Measurements from ENCODE around the gene DPEP1.
A peak's percentile ranks its signal among the peaks of the same experiment; 100 is the strongest.

Gene DPEP1

DNA sequence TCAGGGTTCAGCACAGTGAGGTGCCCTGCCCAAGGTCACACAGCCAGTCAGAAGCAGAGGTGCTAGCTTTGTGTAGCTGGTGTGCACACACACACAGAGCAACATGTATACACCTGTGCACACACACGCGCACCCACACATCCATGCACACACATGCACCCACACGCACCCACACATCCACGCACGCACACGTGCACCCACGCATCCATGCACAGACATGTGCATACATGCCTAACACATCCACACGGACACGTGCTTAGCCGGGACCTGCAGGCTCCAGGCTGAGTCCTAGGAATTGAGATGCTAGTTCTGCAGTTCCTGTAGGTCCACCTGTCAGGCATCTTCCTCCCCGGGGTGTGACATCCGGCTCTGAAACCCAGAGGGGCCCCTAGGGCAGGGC is 13.0 kb upstream of the DPEP1 start:
- DNase-seq, result no peak

DNA sequence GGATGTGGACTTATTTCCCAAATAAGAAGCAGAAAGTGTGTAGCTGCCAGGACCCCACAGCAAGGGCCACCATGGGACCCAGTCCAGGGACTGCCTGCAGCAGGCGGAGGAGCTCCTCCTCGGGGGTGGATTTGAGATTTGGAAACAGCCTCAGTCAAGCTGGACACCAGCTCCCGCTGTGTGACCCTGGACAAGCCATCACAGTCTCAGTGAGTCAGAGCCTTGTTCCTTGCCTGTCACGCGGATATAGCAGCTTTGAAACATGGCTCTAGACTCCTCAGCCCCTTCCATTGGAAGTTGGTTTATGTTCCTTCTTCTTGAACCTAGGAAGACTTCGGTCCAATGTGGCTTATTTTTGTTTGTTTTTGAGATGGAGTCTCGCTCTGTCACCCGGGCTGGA is 12.5 kb upstream of the DPEP1 start:
- no peak for DNase-seq

DNA sequence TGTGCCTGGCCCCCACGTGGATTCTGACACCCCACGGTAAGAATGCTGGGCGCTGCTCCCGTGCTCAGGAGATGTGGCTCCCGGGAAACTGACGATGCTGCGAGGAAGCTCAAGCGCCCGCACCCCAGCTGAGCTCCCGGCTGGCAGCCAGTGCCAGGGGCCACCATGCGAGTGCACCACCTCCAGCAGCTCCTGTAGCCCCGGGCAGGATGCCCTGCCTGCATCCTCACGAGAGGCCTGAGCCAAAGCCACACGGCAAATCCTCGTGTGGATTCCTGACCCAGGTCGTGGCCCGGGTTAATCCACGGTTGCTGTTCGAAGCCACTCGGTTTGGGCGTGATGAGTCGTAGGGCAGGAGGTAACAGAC is 11.6 kb upstream of the DPEP1 start:
- no peak for DNase-seq

- peak; percentile 70 for DNase-seq
These were observed 11.0 kb upstream of the DPEP1 start for GRCh38 chr16:89602273-89602951.

DNA sequence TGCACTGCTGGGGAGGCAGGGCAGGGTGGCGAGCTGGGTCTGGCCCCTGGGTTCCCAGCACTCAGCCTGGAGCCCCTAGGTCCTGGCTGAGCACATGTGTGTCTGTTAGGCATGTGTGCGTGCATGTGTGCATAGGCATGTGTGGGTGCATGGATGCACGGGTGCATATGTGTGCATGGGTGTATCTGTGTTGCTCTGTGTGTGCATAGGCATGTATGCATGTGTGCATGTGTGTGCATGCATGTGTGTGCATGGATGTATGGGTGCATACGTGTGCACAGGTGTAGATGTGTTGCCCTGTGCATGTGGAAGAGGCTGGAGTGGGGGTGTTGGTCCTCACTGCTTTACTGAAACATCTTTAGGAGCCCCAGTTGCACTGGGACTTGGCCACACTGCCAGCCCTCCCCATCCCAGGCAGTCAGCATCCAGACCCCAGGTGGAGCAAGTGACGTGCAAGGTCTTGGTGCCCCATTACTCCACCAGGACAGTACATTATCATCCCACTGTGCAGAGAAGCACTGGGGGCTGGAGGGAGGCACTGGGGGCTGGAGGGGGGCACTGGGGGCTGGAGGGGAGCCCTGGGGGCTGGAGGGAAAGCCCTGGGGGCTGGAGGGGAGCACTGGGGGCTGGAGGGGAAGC is 10.4 kb upstream of the DPEP1 start:
- DNase-seq, result no peak

DNA sequence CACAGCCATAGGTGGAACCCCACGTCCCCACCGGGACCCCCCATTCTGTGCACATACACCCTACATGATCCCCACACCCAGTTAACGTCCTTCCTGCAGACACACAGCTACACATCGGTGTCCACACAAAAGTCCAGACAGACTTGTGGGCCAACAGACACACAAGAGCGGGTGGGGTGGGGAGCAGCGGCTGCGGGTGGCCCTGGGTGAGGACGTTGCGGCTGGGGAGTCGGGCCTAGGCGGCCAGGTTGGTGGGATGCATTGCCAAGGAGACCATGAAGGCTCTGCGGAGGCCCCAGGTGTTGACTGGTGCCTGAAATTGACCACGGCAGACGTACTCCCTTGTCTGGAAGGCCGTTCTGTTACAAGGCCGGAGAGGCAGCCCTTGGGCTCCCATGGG is 8.7 kb upstream of the DPEP1 start:
- no peak for DNase-seq

DNA sequence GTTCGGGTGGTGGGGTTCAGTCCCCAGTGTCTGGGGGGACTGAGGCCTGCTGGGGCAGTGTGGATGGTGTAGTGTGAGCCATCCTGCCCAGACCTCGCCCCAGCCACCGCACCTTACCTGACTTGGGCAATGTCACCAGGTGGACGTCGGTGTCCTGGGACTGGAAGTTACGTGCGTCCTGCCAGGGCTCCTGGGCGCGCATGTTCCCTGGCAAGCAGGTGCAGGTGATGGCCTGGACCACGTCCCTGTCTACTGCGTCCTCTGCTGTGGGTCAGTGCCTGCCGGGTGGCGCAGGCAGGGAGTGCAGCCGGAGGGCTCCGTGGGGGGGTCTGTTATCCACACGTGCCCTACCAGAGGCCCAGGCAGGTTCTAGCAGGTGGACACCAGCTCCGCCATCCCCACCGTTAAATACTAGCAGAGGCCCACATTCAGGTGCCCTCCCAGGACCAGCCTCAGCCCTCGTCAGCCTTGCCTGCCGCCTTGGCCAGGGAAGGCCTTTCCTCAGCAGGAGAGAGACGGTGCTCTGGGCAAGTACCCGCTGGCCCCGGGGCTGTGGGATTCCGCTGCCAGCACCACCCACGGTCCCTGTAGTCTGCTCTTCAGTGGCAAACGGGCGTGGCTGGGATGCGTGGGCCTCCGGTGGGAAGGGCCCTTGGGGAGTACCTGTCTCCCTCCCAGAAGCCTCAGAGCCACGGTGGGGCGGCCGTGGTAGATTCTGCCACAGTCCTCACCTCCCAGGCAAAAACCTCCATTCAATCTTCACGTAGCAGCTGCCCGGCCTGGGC is 8.1 kb upstream of the DPEP1 start:
- DNase-seq, result no peak

GRCh38 chr16:89606006-89606405 is 7.4 kb upstream of the DPEP1 start:
- no peak for DNase-seq

DNA sequence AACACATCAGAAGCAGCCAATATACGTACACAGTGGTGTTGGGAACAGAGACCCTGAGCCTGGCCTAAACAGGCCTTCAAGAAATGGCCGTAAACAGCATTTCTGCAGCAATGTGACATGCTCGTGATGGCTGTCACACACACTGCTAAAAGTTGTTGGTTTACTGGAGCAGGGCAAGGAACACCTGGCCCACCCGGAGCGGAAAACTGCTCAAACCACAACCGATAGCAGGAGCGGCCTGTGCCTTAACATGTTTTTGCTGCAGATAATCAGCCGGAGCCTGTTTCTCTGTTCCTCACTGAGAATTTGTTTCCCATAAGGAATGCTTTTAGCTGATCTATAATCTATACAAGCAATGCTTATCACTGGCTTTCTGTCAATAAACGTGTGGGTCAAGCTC is 6.0 kb upstream of the DPEP1 start:
- DNase-seq, result no peak

- DNase-seq, result no peak
These were observed 5.3 kb upstream of the DPEP1 start for GRCh38 chr16:89607937-89608740.

GRCh38 chr16:89610108-89610453 is 3.4 kb upstream of the DPEP1 start:
- DNase-seq, result no peak

DNA sequence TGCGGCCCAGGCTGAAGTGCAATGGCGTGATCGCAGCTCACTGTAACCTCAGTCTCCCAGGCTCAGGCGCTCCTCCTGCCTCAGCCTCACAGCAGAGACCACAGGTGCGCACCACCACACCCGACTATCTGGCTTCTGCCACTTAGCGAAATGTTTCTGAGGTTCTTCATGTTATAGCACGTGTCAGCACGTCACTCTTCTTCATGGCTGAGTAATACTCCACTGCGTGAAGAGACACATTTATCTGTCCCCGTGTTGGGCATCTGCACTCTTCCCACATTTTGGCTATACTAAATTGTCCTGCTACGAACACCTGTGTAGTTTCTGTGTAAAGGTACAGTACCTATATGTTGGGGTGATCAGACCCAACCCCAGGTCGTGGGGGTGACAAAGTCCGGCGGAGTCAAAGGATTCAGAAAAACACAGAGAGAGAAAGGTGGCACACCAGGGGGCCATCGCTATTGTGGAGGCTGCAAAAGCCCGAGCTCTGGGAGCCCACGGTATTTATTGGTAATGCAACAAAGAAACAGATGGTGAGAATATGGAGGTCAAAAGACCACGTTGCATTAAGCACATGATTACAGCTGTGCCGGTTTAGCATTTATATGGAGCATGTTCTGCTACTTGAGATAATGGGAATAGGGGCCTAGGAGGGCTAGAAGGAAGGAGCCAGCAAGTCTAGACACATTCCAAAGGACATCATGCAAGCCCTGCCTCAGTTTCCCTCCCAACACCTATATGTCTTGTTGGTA is 851 bp upstream of the DPEP1 start:
- no peak for DNase-seq

GRCh38 chr16:89613954-89614459 is 565 bp downstream of the DPEP1 start:
- DNase-seq, result no peak

- no peak for DNase-seq
These were observed 1.7 kb downstream of the DPEP1 start for GRCh38 chr16:89615176-89615575.

- no peak for DNase-seq
These were observed 2.2 kb downstream of the DPEP1 start for GRCh38 chr16:89615596-89616090.

- DNase-seq, result no peak
These were observed 3.2 kb downstream of the DPEP1 start for GRCh38 chr16:89616623-89617022.

DNA sequence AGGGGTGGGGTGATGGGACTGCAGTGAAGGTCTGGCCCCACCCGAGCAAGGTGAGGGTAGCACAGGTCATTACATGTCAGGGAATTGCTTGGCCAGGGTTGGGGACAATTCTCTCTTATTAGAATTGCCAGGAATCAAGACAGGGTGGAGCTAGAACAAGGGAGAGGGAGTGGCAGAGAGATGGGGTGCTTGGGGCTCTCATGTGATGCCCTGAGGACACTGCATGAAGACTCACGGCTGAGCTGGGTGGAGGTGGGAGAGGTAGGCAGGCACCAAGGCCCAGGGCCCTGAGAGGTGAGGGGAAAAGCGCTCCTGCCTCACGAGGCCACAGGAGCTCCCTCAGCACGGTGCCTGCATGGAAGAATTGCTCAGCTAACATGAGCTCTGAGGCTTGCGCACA is 3.6 kb downstream of the DPEP1 start:
- no peak for DNase-seq

DNA sequence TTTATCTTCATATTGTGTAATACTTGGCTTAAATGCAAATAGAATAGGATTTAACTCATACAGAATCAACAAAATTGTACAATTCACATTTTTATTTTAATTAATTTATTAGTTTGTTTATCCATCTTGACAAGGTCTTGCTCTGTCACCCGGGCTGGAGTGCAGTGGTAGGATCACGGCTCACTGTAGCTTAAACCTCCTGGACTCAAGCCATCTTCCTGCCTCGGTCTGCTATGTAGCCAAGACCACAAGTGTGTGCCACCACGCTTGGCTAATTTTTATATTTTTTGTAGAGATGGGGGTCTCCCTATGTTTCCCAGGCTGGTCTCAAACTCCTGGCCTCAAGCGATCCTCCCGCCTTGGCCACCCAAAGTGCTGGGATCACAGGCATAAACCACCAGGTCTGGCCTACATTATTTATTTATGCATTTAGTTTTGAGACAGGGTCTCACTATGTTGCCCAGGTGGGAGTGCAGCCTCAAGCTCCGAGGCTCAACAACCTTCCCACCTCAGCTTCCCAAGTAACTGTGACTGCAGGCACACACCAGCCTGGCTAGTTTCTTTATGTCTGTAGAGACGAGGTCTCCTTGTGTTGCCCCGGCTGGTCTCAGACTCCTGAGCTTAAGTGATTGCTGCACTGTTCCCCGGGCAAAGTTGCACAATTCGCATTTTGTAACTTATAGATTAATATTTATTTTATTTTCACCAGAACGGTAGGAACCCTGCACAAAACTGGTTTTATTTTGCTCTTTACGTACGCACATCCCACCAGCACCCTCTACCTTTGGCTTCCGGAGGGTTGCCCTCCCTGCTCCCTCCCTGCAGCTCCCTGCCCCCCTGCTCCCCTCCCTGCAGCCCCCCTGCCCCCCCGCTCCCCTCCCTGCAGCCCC is 4.9 kb downstream of the DPEP1 start:
- no peak for DNase-seq

DNA sequence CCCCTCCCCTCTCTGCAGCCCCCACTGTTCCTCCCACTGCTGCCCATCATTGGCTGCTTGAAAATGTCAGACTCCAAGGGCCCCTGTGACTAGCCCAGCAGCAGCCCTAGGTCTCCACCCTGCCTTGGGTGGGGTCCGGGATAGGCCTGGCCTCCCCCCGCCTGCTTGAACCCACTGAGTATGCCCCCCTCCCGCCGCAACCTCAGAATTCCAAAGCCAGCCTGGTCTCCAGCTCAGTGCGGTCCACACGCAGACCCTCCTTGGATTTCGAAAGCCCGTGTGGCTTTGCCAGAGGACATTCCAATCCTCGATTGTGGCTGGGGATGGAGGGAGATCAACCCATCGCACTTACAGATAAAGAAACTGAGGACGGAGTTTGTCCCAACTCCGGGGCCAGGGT is 6.4 kb downstream of the DPEP1 start:
- no peak for DNase-seq

GRCh38 chr16:89620406-89620841 is 7.0 kb downstream of the DPEP1 start:
- no peak for DNase-seq

DNA sequence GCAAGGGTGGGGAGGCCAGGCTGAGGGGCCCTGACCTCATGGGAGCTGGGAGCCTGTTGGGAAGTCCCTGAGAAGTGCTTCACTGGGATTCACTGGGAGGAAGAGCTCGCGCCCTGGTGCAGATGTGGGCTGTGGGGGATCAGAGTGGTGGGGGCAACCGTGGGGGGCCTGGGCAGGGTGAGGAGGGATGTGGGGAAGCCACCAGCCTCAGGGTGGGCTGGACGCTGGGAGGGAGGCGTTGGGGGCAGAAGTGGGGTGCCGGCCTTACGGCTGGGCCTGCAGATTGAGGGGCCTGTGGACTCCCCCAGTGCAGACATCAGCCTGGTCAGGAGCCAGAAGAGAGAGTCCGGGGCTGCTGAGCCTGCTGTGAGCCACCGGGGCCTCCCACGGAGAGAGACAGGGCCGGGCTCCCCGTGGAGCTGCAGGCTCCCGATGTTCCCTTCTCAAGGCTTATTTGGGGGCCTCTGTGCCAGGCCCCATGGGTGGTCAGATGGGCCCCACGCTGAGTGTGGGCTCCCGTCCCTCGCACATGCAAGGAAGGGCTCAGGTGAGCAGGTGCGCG is 7.8 kb downstream of the DPEP1 start:
- no peak for DNase-seq
